AG09319 (cell line): ENCODE measurements around the gene SCN5A.

Source experiments
- DNase-seq: peaks from one replicate; pipeline ENCODE4 v3.0.0-alpha.2; 2010; ENCODE audit warnings: low read depth; ENCODE audit errors: extremely low read depth
- TF ChIP-seq, protein P1 (sequence below): IDR thresholded peaks from 2 replicates; pipeline ENCODE4 v1.5.1; 2011; ENCODE audit warnings: low read depth, mild to moderate bottlenecking, inconsistent platforms, low read length, moderate library complexity

Gene SCN5A

DNA sequence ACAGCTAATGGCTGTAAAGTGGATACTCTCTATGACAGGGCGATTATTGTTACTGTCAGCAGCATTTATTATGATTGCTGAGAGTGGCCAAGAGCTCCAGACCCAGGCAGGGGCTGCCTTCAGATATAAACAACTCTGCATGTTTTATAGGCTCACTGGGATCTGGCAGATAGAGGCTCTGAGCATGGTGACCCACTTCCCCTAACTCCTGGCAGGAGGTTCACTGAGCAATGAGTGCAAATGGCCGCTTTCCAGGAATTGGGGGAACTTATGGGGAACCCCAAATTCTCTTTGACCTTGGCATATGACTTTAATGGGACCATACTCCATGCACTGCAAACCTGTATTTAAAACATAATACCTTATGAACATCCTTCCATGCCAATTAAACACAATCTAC, 59.0 kb downstream of the SCN5A start:
- TF ChIP-seq, protein P1, sequence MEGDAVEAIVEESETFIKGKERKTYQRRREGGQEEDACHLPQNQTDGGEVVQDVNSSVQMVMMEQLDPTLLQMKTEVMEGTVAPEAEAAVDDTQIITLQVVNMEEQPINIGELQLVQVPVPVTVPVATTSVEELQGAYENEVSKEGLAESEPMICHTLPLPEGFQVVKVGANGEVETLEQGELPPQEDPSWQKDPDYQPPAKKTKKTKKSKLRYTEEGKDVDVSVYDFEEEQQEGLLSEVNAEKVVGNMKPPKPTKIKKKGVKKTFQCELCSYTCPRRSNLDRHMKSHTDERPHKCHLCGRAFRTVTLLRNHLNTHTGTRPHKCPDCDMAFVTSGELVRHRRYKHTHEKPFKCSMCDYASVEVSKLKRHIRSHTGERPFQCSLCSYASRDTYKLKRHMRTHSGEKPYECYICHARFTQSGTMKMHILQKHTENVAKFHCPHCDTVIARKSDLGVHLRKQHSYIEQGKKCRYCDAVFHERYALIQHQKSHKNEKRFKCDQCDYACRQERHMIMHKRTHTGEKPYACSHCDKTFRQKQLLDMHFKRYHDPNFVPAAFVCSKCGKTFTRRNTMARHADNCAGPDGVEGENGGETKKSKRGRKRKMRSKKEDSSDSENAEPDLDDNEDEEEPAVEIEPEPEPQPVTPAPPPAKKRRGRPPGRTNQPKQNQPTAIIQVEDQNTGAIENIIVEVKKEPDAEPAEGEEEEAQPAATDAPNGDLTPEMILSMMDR: no peak
- DNase-seq: no peak

DNA sequence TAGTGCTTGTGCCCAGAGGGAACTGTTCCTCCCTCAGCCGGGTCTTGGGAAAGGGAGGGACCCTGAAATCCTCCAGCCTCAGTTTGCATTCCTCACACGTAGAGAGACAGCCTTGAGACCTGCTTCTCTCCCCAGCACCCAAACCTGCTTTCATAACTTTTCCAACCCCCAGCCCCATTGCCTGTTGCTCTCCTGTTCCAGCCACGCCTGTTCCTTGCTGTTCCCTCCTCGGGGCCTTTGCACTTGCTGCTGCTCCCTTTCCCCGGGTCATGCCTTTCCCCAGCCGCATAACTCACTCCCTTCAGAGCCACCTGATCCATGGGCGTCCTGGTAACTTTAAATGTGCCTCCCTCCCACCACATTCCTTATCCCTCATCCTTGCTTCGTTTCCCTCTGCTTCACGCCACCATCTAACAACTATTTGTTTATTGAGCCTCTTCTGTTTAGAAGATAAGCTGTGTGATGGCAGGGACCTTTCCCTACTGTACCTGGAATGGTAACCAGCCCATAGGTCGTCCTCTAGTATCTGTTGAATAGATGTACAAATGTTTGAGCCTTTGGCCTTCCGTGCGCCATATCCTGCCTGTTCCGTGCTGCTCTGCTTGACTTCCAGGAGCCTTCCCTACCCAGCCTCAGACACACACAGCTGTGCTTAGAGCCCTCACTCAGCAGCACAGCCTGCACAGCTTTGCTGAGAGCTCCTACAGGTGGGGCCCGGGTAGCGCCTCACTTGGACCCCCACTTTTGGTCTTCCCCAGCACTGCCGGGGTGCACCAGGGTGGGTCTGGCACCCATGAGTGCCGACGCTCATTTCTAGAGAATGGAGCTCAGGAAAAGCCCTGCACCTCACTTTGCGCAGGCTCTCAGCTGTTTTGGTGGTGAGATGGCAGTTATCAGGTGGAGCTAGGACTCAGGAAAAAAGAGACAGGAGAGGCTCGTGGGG, 60.2 kb downstream of the SCN5A start:
- no peak for DNase-seq
- TF ChIP-seq, protein P1: no peak

DNA sequence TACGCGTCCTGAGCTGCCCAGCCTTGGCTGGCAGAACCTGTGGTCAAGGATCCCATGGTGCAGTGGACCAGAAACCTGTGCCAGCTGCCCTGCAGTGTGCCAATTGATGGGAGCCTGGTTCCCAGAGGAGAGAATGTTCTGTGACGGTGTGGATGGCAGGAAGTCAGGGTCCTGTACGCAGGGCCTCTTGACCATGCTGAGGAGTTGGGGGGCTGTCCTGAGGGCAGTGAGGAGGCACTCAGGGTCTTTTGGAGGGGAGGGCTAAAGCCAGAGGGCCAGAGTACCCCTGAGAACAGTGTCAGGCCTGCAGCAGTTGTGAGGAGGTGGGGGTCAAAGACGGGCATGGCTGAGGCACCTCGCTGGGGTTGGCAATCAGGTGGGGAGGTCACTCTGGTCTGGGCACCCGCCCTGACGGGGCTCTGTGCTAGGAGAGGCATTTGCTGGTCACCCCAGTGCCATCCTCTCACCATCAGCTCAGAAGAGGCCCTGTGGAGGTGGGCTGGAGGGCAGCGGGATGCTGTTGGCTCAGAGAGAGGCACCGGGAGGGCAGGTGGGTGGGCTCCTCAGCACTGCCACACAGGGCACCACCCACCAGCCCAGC, 61.0 kb downstream of the SCN5A start:
- TF ChIP-seq, protein P1: no peak
- no peak for DNase-seq

DNA sequence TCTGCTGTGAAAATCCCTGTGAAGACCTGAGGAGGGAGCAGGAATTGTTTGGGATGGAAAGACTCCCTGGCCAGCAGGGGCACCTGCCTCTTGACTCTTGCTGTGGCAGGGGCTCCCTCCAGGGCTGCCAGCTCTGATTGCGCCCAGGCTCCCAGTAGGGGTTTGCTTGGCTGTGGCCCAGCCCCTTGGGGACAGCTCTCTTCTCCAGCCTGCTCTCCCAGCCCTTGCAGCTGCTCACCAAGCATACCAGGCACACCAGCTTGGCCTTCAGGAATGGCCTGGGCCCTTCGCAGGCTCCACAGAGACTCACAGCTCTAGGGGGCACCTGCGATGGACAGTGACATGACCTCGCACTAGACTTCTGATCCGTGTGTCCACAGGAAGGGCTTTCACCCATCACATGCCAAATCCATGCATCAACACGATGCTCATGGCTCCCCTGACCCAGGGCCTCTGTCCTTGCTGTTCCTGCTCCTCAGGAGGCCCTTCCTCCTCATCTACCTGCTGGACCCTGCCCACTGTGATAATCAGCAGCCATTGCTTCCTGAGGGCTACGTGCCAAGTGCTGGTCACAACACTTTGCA, 61.8 kb downstream of the SCN5A start:
- DNase-seq: no peak
- TF ChIP-seq, protein P1: no peak

DNA sequence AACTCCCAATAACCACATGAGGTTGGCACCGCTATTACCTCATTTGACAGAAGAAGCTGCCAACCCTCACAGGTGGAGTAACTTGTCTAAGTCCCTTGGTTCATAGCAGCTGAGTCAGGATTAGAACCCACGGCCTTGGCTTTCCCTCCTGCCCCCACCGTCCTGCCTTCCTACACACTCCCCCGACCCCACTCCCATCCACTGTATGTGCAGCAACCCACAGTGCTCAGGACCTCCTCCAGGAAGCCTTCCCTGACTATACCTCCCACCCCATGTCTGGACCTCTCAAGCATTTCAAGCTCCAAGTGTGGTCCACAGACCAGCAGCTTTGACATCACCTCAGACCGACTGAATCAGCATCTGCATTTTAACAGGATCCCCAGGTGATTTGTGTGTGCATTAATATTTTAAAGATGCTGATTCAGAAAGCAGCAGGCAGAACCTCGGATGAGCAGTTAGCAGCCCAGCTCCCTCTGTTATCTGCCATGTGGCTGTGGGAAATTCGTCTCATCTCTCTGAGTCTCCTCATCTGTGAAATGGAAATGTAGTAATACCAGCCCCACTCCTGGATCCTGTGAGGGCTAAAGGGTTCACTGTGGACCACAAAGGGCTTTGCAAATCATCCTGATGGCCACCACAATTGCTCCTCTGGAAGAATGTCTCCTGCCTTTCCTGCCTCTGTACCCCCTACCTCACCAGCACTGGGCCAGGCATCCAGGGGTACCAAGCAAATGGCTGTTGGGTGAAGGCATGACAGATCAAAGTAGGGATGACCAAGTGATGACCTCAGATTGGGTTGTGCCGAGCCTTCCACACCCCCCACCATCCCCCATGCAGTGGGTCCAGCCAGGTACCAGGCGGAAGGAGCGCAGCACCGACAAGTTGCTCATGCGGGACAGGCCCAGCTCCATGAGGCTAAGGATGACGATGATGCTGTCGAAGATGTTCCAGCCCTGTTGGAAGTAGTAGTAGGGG, 62.7 kb downstream of the SCN5A start:
- TF ChIP-seq, protein P1: no peak
- DNase-seq: no peak

DNA sequence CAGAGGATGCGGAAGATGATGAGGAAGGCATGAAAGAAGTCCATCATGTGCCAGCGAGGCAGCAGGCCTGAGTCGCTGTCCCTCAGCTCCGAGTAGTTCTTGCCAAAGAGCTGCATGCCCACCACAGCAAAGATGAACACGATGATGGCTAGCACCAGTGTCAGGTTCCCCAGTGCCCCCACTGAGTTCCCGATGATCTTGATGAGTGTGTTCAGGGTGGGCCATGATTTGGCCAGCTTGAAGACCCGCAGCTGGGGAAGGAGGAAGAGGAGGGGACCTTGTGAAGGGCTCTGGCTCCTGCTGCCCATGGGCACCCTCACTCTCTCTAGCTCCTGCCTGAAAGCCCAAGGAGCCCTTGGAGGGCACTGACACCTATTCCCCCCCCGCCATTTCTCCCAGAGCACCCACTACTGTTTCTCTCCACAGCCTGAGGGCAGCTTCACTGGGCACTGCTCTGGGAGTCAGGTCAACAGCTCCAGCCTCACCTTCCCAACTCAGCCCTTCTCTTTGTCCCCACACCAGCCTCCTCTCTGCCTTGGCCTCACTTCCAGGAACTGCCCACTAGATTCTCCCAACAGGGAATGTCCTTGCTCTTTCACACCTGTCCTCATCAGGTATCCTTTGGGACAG, 63.6 kb downstream of the SCN5A start:
- DNase-seq: no peak
- TF ChIP-seq, protein P1: no peak
